GM21367 (cell line): Measurements from ENCODE around the gene CIAO1.
A peak's percentile ranks its signal among the peaks of the same experiment; 100 is the strongest.
"Not testable (repeated sequence)": the region's sequence is repeated elsewhere in the genome, so short reads cannot be mapped to it uniquely, and the experiment has no call there.

Experiments used
- ATAC-seq: cut with Tn5 transposase; IDR thresholded peaks from one replicate; pipeline ENCODE4 v1.9.1; 2021; ENCODE audit not compliant: unreplicated experiment

CIAO1 gene

DNA sequence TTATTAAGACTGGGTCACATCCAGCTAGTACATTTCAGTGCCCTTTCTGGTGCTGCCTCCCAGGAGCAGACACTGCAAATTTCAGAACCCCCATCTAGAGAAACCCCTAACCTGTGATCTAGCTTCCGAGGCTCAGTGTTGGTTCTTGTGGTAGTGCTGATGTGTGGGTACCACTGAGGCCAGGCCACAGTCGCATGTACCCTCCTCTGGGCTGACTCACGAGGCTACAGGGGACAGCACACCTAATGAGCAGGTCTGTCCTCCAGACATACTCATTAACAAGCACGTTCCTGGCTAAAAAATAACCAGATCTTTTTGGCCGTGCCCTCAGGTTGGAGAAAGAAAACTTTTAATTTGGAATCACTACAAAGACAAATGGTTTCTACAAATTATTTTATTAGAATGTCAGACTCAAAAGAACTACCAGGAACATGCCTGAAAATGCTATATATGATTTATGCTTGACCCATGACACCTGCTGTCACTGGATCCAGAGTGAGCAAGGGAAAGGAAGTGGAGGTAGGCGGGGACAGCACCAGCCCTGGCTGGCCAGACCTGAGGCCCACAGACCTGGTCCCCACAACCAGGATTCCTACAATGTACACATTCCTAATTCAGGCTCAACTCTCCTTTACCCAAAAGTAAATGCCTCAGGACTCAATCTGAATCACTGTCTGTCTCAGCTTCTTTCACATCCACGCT, 8.5 kb downstream of the CIAO1 start:
- ATAC-seq: no peak

DNA sequence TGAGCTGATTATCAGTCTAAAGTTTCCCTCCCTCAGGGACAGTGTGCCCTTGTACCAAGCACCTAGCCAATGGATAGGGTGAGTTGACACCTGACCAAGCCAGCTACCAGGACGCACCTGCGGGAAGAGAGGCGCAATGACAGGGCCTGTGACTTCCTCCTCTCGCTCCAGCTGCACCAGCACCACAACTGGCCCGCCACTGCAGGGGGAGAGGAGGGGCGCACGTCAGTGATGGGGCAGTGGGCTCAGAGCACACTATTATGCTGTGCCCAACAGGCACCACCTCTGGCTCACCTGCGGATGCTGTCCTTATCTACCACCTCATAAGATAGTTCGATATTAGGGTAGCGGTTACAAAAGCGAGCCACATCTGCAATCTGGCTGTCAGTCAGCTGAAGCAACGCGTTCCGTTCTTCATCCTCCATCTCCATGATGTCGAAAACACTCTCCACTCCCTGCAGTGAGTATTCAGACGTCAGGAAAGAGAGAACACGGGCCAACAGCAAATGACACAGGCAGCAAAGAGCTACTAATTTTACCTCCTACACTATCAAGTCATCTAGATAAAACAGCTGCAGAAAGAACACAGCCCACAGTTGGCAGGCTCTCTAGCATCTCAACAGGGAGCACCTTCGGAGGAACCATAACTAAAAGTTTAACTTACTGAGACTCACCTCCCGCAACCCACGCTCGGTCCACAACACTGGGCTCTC, 10.9 kb downstream of the CIAO1 start:
- ATAC-seq: no peak

DNA sequence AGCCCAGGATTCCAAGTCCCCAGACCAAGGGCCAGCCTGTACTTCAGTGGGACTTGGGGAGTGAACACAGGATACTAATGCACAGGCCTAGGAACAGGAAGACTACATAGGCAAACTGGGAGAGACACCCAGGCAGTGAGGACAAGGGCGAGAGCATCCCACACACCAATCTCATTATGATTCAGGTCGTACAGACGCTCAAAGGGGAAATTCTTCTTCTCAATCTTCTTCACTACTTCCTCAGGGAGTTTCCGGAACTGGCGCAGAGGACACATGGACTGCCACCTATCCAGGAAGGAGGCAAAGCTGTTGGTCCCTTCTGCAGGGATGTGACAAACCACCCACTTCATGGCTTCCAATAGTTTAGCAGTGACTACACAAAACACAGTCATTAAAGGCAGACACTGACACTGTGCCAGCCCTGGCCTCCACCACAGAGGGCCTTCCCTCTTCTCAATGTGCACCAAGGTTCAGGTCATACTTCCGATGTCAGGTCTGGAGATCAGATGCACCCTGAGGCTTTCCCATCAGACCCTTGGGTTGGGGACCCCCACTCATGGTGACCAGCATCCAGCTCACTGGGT, 21.3 kb downstream of the CIAO1 start:
- ATAC-seq: no peak

DNA sequence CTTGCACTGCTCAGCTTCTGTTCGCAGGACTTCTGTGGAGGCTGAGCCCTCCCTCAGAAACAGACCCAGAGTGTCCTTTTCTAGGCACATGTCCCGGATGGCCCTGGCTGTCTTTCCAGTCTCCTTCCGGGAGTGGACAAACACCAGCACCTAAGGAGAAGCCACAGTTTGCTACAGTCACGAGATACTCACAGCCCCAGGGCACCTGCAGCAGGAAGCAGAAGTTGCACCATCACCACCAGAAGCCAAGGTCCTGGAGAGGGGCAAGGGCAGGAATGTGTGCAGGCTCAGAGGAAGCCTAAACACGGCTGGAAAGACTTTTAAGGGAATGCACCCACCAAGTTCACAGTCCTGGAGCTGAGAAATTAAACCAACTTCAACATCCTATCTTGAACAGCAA, 25.7 kb downstream of the CIAO1 start:
- ATAC-seq: no peak

DNA sequence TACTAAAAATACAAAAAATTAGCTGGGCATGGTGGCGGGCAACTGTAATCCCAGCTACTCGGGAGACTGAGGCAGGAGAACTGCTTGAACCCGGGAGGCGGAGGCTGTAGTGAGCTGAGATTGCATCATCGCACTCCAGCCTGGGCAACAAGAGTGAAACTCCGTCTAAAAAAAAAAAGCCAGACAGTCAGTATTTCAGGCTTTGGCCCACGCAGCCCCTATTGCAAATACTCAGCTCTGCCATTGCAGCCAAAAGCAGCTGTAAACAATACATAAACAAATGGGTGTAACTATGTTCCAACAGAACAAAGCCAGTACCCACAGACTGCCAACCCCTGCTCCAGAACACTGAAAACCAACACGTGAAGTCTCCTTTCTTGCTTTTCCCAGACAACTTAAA, 28.2 kb downstream of the CIAO1 start:
- not testable (repeated sequence) for ATAC-seq

DNA sequence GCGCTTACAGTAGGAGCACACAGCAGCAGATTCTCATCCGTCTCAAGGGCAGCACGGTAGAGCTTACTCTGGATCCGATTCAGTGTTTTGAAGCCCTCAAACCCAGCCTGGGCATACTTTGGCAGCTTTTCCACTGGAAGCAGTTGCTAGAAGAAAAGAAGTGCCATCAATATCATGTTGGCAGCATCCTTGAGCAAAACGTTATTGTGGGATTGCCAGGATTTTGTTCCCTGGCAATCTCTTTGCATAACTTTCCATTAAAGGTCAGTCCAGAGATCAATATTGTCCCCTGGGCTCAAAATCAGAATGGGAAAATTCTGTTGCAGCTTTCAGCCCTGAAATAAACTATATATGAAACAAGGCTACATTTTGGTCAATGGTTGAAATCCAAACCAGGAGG, 30.9 kb downstream of the CIAO1 start:
- no peak for ATAC-seq

DNA sequence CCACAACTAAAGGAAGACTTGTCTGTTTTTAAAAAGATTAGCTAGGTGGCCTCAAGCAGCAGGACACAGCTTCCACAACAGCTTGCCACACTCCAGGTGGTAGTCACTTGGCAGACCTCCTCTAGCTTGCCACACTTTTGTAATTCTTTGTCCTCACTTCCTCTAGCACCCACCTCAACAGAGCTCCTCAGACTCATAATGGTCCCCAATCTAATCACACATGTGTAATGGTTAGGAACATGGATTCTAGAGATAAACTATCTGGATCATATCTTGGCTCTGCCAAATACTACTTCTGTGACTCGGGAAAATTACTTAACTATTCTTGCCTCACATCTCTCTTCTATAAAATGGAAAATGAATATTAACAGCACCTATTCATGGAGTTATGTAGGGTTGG, 35.8 kb downstream of the CIAO1 start:
- ATAC-seq: no peak

DNA sequence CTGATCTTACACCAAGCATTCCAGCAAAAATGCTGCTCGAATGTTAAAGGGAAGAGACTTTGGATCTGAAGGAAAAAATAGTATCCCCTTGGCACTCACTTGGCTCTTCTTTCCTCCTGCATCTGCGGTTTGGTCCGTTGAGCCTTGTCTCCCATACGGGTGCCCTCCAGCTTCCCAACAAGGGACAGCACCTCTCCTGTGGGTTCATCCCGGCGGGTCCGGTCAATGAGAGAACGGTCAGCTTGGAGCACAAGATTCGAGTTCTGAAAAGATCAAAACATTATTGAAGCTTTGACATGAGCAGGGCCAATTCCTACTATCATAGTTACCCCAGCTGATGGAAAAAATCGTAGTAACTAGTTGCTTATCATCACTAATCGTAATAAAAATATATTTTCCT, 38.6 kb downstream of the CIAO1 start:
- ATAC-seq: no peak

DNA sequence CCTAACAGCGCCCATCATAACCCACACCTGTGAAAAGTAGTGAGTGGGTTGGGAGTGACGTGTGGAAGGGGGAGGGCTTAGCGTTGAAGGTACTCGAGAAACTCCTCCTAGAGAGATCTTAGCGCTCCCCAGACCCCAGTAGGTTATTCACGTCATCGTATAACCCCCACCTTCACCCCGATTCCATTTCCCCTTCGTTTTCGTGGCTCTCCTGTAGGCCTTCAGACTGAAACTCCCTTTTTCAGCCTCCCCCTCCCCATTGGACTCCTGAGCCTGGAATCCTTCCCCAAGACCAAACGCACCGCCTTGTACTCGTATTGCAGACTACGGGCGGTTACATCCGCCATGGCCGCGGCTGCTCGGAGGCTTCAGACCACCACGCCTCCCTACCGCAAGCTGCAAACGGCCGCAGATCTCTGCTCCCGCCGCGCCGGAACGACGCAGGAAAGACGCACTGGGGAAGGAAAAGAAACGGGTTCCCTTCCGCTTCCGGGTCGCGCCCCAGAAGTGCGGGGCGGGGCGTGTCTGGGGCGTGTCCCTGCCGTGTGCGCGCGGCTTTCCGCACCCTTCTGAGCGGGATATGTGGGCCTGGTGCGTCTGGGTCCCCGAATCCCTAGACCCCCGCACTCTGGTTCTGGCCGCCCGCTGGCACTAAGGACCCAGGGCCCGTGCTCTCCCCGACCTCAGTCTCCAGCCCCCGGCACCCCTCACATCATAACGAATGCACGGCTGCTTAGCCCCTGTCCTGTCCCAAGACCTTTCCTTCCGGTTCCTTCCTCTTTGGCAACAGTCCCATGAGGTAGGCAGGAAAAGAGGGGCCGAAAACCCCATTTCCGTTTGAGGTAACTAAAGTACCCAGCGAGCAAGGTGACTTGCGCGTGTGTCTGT, 39.3 kb downstream of the CIAO1 start, which contains the start of gene SNRNP200:
Gene SNRNP200, minus strand, starts transcription at position 456 of the 888 bp plus-strand sequence. Its CDS starts 109 bp downstream, at position 347.
- ATAC-seq: peak; percentile 87

DNA sequence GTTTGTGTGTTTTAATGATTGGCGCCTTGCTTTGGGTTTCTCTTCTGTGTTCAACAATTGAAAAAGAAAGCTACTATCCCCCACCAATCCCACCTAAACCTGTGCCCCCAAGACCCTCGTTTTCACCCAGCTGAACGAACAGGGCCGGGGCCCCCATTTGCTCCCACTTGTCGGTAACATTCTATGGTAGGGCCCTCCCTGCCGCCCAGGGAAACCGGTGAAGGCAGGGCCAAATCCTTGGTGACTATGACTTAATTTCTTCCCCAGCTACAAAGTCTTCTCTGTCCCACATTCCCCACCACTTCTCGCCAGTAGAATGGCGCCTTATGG, 39.9 kb downstream of the CIAO1 start:
- no peak for ATAC-seq

DNA sequence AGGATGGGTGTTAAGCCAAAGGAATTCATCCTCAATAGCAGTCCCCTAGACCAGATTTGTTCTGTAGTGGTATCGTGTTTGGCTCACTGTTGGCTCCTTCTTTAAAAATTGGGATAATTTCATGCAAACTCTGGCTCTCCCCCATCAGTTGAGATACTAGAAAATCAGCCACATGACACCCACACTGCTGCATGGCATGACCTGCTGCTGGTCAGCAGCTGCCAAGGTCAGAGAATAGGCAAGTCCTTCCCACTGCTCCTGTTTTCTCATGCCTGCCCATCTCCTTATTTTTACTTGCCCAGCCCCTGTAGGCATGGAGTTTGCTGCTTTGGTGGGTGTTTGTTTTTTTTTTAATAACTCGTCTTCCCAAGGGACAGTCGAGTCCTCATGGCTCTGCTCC, 40.3 kb downstream of the CIAO1 start:
- no peak for ATAC-seq

DNA sequence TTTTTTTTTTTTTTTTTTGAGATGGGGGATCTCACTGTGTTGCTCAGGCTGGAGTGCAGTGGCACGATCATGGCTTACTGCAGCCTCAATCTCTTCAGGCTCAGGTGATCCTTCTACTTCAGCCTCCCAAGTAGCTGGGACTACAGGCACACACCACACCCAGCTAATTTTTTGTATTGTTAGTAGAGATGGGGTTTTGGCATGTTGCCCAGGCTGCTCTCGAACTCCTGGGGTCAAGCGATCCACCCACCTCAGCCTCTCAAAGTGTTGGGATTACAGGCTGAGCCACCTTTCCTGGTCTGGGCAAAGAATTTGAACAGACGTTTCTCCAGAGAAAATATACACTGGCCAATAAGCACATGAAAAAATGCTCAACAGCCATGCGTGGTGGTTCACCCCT, 42.2 kb downstream of the CIAO1 start:
- no peak for ATAC-seq

DNA sequence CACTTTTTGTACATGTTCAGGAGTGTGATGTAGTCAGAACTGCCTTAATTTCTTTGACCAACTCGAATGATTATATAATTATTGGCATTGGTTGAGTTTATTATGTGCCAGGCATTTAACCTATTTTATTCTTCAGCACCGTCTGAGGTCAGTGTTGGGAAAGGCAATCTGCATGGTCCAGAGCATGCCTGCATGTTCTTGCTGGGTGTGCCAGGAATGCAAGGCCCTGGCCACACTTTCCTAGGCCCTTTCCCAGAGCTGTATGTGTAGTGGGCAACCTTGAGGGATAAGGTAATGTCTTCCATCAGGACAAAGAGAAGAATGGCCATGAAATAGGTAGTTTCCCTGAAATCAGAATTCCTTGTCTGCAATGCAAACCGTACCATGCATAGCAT, 49.0 kb downstream of the CIAO1 start:
- ATAC-seq: no peak

DNA sequence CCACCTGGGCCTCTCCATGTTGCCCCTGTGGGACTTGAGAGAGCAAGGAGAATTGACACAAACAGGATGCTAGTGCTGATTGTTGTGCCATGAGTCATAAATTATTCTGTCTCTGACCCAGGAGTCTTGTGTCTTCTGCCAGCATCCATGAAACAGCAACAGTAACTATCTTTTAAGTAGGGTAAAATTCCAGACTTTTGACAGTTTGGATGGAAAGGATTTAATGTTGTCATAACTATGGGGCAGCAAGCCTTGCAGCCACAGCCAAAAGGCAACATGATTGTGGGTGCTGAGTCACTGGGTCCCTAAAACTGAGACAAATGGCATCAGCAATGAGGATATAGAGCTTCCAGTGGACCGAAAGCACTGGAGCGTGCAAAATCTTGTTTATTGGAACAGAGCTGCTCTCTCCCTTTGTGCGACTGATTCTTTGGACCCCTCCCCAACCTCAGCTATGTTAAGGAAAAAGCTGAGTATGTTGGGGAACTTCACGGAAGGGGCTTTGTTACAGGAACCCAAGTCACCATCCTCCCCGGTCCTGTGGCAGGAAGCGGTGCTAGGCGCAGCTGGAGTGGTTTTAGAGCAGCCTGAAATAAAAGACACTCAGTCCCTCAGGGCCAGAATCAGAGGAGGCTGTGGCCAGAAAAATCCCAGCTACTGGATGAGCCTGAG, 49.5 kb downstream of the CIAO1 start:
- no peak for ATAC-seq

DNA sequence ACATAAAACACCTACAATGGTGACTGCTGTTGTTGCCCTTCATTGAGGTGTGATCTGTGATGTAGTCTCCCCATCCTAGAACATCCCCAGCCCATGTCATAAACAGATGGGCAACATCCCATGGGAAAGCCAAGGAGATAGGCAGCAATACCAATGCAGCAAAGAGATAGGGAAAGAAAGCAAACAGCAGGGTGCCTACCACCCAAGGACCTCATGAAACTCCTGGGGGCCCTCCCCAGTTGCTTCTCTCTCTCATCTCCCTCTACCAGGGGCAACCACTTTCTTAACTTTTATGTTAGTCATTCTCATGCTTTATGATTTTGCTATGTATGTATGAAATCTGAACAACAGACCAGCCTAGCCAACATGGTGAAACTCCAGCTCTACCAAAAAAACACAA, 51.0 kb downstream of the CIAO1 start:
- no peak for ATAC-seq

DNA sequence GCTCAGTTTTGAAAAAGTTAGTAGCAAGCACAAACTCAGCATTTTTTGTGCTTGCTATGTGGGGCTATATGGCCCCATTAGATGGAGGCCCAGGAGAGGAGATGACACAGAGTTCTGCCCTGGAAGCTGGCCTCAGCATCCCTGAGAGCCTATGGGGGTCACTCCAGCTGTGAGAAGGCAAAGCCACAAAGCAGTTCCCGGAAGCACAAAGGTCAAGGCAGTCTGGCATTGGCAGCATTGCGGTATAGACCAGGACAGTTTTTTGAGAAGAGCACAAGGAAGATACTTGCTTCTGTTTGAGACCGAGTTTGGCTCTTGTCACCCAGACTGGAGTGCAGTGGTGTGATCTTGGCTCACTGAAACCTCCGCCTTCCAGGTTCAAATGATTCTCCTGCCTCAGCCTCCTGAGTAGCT, 51.6 kb downstream of the CIAO1 start:
- no peak for ATAC-seq

DNA sequence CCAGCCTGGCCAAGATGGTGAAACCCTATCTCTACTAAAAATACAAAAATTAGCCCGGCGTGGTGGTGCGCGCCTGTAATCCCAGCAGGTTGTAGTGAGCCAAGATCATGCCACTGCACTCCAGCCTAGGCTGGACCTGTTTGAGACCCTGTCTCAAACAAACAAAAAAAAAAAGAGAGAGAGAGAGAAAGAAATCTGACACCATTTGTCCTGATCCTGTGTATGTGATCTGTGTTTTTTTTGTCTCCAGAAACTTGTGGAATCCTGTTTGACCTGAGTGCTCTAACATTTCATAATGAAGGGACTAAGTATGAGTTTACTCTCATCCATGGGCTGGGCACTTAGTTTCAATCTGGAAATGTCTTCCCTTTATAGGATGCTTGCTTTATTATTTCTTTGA, 52.7 kb downstream of the CIAO1 start:
- ATAC-seq: no peak

DNA sequence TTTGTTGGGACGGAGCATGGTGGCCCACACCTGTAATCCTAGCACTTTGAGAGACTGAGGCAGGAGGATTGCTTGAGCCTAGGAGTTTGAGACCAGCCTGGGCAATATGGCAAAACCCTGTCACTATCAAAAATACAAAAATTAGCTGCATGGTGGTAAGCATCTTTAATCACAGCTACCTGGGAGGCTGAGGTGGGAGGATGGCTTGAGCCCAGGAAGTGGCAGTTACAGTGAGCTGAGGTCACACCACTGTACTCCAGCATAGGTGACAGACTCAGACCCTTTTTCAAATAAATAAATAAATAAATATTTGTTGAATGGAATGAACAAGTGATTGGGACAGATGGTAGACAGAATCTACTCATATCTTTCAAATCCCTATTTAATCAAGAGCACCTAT, 53.4 kb downstream of the CIAO1 start:
- ATAC-seq: no peak

DNA sequence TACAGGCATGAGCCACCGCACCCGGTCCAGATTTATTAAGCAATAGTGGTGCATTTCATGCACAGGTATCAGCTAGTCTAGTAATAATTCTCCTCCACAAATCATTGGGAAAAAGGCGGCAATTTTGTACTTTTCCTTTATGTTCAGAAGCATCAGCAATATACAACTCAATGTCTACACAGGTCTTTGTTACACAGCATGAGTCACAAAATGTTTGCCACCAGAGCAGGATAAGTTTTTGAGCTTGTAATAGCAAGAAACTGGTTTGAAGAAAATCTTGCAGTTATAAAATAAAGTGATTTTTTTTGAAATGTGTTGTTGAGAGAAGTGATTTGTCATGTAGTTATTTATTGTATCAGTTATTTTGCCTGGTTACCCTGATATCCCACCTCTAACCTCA, 54.3 kb downstream of the CIAO1 start:
- no peak for ATAC-seq

DNA sequence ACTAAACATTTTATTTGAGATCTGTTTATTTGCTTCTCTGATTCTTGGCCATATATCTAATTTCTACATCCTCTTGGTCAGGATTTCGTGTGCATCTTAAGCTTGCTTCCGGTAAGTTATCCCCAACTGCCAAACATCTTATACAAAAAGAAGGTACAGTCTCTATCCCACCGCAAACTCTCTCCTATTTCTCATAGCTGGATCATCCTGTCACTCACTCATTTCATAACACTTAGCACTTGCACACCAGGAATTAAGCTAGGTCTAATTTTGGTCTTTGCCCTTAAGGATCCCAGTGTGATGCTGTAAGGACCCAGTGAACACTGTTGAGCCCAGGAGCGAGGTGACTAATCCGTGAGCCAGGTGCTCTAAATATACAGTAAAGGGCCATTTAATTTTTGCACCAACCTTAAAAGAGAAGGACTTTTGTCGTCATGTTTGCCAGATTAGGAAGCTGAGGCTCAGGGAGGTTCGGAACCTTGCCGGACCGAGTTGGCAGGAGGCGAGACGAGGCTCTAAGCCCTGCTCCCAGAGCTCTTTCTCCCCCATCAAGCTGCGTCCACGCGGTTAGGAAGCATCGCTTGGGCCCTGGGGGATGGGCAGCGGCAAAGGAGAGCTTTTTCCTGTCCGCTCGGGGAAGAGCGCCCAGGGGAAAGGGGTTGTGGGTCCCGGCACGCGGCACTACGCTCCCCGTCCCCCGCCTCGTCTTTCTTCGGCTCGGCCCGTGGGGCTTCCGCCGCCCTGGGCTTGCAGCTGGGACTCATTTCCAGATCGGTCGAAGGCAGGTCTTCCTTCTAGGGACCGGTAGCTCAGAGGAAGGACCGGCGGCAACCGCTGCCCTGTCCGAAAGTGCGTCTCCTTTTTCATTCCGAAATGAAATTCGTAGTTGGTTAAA, 55.0 kb downstream of the CIAO1 start:
- peak; percentile 12 for ATAC-seq
